CD4-positive, alpha-beta T cell treated with Interleukin-10 for 1 hour (primary cell): ENCODE measurements around the gene SASH1.
A peak's percentile ranks its signal among the peaks of the same experiment; 100 is the strongest.

Experiments used
- DNase-seq: peaks from one replicate; pipeline ENCODE4 v3.0.0-alpha.2; 2020

SASH1 gene

GRCh38 chr6:148525453-148525852 lies 182.8 kb downstream of the SASH1 start:
- no peak for DNase-seq

- no peak for DNase-seq
Measured at GRCh38 chr6:148526145-148526544, 183.5 kb downstream of the SASH1 start.

GRCh38 chr6:148528292-148528691 lies 185.7 kb downstream of the SASH1 start:
- DNase-seq, result no peak

- no peak for DNase-seq
Measured at GRCh38 chr6:148529010-148529409, 186.4 kb downstream of the SASH1 start.

- no peak for DNase-seq
Measured at GRCh38 chr6:148530394-148530953, 187.8 kb downstream of the SASH1 start.

- no peak for DNase-seq
Measured at GRCh38 chr6:148530976-148531375, 188.3 kb downstream of the SASH1 start.

- DNase-seq, result no peak
Measured at GRCh38 chr6:148532698-148533097, 190.1 kb downstream of the SASH1 start.

- no peak for DNase-seq
Measured at GRCh38 chr6:148533309-148534107, 190.9 kb downstream of the SASH1 start.

GRCh38 chr6:148534871-148535270 lies 192.2 kb downstream of the SASH1 start:
- no peak for DNase-seq

GRCh38 chr6:148535381-148535780 lies 192.7 kb downstream of the SASH1 start:
- DNase-seq, result no peak

- DNase-seq, result no peak
Measured at GRCh38 chr6:148535976-148536375, 193.3 kb downstream of the SASH1 start.

- DNase-seq, result no peak
Measured at GRCh38 chr6:148538261-148539190, 195.9 kb downstream of the SASH1 start.

- DNase-seq, result no peak
Measured at GRCh38 chr6:148543540-148543939, 200.9 kb downstream of the SASH1 start.

GRCh38 chr6:148544421-148544820 lies 201.8 kb downstream of the SASH1 start:
- DNase-seq, result no peak

GRCh38 chr6:148545901-148546300 lies 203.3 kb downstream of the SASH1 start:
- DNase-seq, result no peak

- DNase-seq, result no peak
Measured at GRCh38 chr6:148547110-148547509, 204.5 kb downstream of the SASH1 start.

- no peak for DNase-seq
Measured at GRCh38 chr6:148548065-148548748, 205.6 kb downstream of the SASH1 start.

GRCh38 chr6:148548749-148549140 lies 206.1 kb downstream of the SASH1 start:
- DNase-seq, result no peak

- no peak for DNase-seq
Measured at GRCh38 chr6:148550569-148550968, 207.9 kb downstream of the SASH1 start.

GRCh38 chr6:148551226-148551625 lies 208.6 kb downstream of the SASH1 start:
- no peak for DNase-seq

- no peak for DNase-seq
Measured at GRCh38 chr6:148556410-148556809, 213.8 kb downstream of the SASH1 start.

- DNase-seq, result peak; percentile 23
Measured at GRCh38 chr6:148557796-148558321, 215.2 kb downstream of the SASH1 start.
